ENCODE measurements around the gene TRIM72. TPM values are rescaled to one million over a fixed set of nuclear protein-coding genes. Genes with fewer than 3 reads are reported as not detected.
"Not testable (repeated sequence)": the region's sequence is repeated elsewhere in the genome, so short reads cannot be mapped to it uniquely, and the experiment has no call there.

Gene TRIM72
- total RNA-seq, 1 donor from 2014 or later, result not detected

GRCh38 chr16:31253642-31254045 lies 39.7 kb downstream of the TRIM72 start:
- no peak for DNase-seq (ENCODE audit: low read depth in 2 of 2)

GRCh38 chr16:31256466-31256865 lies 42.5 kb downstream of the TRIM72 start:
- DNase-seq (ENCODE audit: low read depth in 2 of 2), result no peak

GRCh38 chr16:31258366-31258765 lies 44.4 kb downstream of the TRIM72 start:
- no peak for DNase-seq (ENCODE audit: low read depth in 2 of 2)

- no peak for DNase-seq (ENCODE audit: low read depth in 2 of 2)
Measured at GRCh38 chr16:31260136-31260931, 46.4 kb downstream of the TRIM72 start.

- no peak for DNase-seq (ENCODE audit: low read depth in 2 of 2)
Measured at GRCh38 chr16:31262084-31262483, 48.2 kb downstream of the TRIM72 start.

GRCh38 chr16:31265329-31266245 lies 51.7 kb downstream of the TRIM72 start:
- DNase-seq (ENCODE audit: low read depth in 2 of 2), result peak; percentile 67 to 75

- no peak for DNase-seq (ENCODE audit: low read depth in 2 of 2)
Measured at GRCh38 chr16:31267332-31268032, 53.6 kb downstream of the TRIM72 start.

- DNase-seq (ENCODE audit: low read depth in 2 of 2), result no peak
Measured at GRCh38 chr16:31268033-31268365, 54.1 kb downstream of the TRIM72 start.

- DNase-seq (ENCODE audit: low read depth in 2 of 2), result no peak
Measured at GRCh38 chr16:31268891-31269290, 55.0 kb downstream of the TRIM72 start.

- DNase-seq (ENCODE audit: low read depth in 2 of 2), result no peak
Measured at GRCh38 chr16:31269541-31269940, 55.6 kb downstream of the TRIM72 start.

GRCh38 chr16:31269973-31270372 lies 56.1 kb downstream of the TRIM72 start:
- DNase-seq (ENCODE audit: low read depth in 2 of 2), result not testable (repeated sequence)

- no peak for DNase-seq (ENCODE audit: low read depth in 2 of 2)
Measured at GRCh38 chr16:31270795-31271194, 56.9 kb downstream of the TRIM72 start.

GRCh38 chr16:31271621-31272190 lies 57.8 kb downstream of the TRIM72 start:
- no peak for DNase-seq (ENCODE audit: low read depth in 2 of 2)

- DNase-seq (ENCODE audit: low read depth in 2 of 2), result no peak
Measured at GRCh38 chr16:31273187-31273586, 59.3 kb downstream of the TRIM72 start.

- no peak for DNase-seq (ENCODE audit: low read depth in 2 of 2)
Measured at GRCh38 chr16:31273676-31274075, 59.8 kb downstream of the TRIM72 start.

- no peak for DNase-seq (ENCODE audit: low read depth in 2 of 2)
Measured at GRCh38 chr16:31274831-31275816, 61.2 kb downstream of the TRIM72 start.

- no peak for DNase-seq (ENCODE audit: low read depth in 2 of 2)
Measured at GRCh38 chr16:31276600-31276999, 62.7 kb downstream of the TRIM72 start.

- no peak for DNase-seq (ENCODE audit: low read depth in 2 of 2)
Measured at GRCh38 chr16:31277659-31278260, 63.8 kb downstream of the TRIM72 start.

GRCh38 chr16:31278853-31279252 lies 64.9 kb downstream of the TRIM72 start:
- DNase-seq (ENCODE audit: low read depth in 2 of 2), result not testable (repeated sequence)

Data from lung microvascular endothelial cell (primary cell).